Epithelial cell of proximal tubule (primary cell): Measurements from ENCODE around the gene BMP2K. TPM values are rescaled to one million over a fixed set of nuclear protein-coding genes. Genes with fewer than 3 reads are reported as not detected.

Source experiments
- DNase-seq: peaks from one replicate; pipeline ENCODE4 v3.0.0-alpha.2; 2011; ENCODE audit warnings: low read depth
- H3K4me3 ChIP-seq: 2 replicates; pipeline ENCODE4 v1.5.1; 2011; ENCODE audit warnings: low read depth, mild to moderate bottlenecking, low read length
- total RNA-seq: library from RNA; depleted of rRNA; stranded (reverse); fragments of >200 nt; gene quantifications from 2 replicates; pipeline ENCODE4 v1.2.3, GENCODE V29; 2015
- TF ChIP-seq, protein P1 (sequence below): conservative IDR thresholded peaks from 2 replicates; pipeline ENCODE4 v1.5.1; 2012; ENCODE audit warnings: low read depth, mild to moderate bottlenecking, low read length

Gene BMP2K
- total RNA-seq, 1 donor from 2014 or later, result 11.8 TPM

DNA sequence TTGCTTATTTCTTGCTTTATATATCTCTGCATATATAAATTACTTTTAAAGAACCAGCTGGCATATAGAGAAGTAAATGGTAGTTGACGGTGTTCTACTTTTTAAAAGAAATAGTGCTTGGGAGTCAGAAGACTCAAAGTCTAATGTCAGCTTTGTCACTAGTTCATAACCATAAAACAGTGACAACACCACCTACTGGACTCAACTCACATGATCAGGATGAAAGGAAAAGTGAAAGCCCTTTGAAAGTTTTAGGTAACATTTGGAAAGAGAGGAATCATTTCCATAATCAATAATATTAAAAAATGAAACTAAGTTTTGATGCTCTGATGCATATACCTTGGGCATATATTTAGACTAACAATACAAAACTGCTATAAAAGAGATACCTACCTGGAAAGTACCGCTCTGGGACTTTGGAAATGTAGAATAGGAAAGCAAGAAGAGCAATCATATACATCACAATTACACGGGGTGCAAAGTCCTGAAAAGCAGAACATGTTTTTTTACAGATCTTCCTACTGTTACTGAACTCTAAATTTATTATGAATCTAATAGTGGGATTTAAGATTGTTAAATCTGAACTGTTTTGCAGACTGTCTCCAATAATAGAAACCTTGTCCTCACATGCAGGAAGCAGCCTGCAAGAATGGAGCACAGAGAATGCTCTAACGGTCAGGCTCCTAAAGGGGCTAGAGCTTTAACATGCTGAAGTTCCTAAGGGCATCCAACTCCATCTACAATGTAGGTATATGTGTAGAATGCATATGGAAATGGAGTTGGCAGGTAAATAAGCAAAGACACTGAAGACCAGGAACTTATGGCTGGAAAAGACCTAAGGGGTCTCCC, 147.5 kb downstream of the BMP2K start:
- TF ChIP-seq, protein P1, sequence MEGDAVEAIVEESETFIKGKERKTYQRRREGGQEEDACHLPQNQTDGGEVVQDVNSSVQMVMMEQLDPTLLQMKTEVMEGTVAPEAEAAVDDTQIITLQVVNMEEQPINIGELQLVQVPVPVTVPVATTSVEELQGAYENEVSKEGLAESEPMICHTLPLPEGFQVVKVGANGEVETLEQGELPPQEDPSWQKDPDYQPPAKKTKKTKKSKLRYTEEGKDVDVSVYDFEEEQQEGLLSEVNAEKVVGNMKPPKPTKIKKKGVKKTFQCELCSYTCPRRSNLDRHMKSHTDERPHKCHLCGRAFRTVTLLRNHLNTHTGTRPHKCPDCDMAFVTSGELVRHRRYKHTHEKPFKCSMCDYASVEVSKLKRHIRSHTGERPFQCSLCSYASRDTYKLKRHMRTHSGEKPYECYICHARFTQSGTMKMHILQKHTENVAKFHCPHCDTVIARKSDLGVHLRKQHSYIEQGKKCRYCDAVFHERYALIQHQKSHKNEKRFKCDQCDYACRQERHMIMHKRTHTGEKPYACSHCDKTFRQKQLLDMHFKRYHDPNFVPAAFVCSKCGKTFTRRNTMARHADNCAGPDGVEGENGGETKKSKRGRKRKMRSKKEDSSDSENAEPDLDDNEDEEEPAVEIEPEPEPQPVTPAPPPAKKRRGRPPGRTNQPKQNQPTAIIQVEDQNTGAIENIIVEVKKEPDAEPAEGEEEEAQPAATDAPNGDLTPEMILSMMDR, result peak; percentile 27
- H3K4me3 ChIP-seq, result no peak overlapping the region
- no peak for DNase-seq

DNA sequence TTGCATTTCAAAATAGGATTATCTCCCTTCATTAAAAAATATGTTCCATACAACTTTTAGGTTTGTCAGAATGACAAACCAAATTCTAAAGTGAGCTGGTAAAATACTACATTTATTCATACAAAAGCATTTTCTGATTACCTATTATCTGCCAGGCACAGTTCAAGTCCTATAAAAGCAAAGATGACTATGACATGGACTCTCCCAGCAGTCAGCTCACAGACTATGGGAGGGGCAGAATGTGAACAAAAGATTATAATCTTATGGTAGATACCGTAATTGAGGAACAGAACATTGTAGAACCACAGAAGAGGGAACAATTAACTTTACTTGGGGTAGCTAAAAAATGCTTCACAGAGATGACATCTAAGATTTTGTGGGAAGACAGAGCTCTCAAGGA, 150.7 kb downstream of the BMP2K start:
- DNase-seq, result no peak
- TF ChIP-seq, protein P1, result no peak
- H3K4me3 ChIP-seq, result no peak overlapping the region

DNA sequence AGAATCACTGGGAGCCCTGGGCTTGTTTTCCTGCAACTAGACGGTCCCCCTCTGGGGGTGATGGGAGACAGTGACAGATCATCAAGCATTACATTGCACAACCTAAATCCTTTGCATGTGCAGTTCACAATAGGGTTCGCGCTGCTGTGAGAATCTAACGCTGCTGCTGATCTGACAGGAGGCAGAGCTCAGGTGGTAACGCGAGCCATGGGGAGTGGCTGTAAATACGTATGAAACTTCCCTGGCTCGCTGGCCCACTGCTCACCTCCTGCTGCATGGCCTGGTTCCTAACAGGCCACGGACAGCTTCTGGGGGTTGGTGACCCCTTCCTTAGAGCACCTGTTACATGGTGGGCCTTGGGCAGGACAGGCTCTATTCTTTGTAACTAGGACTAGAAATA, 152.7 kb downstream of the BMP2K start:
- TF ChIP-seq, protein P1, result no peak

DNA sequence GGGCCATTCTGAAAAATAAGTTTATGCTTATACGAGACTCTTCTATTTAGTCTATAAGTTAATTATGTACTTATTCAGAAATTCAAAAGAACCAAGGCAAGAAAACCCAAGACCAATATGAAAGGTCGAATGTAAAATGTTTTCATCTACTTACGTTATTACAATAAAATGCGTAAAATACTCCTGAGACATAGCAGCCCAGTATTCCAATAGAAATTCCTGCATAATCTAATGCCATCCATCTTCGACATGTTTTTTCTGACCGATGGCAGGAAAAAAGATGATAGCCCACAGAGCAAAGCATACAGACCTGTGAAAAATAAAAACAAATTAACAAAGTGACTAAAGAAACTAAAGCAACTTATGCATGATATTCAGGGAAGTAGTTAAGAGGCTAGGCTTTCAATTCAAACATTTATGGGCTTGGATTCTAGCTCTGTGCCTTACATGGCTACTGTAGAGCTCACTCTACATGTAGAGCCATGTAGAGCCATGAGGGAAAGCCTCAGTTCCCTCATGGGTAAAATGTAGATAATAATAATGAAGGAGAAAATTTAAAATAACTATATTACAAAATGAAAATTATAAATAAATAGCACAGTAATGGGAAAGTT, 154.0 kb downstream of the BMP2K start:
- H3K4me3 ChIP-seq, result no peak overlapping the region
- TF ChIP-seq, protein P1, result no peak
- no peak for DNase-seq

More for the DNA sequence above, 152.7 kb downstream of the BMP2K start:
- no peak overlapping the region for H3K4me3 ChIP-seq
- no peak for DNase-seq

DNA sequence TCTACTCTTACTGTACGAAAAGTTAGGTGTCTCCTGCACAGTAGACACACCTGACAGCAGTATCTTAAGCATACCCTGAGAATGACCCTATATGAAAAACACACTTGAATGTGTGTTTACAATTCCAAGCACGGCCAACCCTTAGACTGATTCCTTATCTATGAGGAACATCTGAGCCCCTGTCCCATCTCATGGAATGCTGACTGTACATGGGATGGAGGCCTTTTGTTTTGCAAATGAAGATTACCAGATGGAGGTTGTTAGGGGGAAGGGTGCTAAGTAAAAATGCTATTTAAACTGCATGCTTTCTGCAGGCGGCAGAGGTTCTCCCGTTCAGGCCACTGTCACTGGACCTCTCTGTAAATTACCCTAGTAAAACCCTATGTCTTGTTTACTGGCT, 160.8 kb downstream of the BMP2K start:
- DNase-seq, result no peak
- H3K4me3 ChIP-seq, result no peak overlapping the region
- TF ChIP-seq, protein P1, result no peak

DNA sequence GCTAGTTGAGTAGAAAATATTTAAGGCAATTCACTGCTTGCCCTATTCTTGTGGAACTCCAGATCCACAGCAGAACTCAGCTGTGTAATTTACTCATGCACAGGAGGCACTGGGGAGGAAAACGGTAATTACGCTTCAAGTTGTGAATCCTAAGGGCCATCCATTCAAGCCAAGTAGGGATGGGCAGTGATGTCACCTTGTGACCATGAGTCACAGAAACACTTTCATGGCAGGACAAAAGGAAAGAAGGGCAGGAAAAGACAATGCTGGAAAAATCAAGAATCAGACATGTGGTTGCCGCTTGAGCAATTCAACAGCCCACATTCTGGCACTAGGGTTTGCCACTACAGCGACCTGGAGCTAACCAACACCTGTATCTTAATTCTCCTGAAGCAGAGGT, 161.7 kb downstream of the BMP2K start:
- no peak for DNase-seq
- TF ChIP-seq, protein P1, result no peak
- no peak overlapping the region for H3K4me3 ChIP-seq
